AG08395 (cell line): Measurements from ENCODE around the gene FBXW4.

Experiments
- DNase-seq: peaks from one replicate; pipeline ENCODE4 v3.0.0; 2012; ENCODE audit warnings: mixed read lengths, low spot score

Gene FBXW4, protein sequence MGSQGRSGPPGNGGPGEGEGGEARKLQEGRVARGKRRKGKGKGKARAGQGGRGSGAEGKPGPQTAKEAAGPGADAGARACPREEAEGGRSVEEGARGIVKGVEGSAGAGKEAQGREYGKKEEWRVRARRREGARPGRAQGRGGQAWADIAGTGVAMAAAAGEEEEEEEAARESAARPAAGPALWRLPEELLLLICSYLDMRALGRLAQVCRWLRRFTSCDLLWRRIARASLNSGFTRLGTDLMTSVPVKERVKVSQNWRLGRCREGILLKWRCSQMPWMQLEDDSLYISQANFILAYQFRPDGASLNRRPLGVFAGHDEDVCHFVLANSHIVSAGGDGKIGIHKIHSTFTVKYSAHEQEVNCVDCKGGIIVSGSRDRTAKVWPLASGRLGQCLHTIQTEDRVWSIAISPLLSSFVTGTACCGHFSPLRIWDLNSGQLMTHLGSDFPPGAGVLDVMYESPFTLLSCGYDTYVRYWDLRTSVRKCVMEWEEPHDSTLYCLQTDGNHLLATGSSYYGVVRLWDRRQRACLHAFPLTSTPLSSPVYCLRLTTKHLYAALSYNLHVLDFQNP

DNA sequence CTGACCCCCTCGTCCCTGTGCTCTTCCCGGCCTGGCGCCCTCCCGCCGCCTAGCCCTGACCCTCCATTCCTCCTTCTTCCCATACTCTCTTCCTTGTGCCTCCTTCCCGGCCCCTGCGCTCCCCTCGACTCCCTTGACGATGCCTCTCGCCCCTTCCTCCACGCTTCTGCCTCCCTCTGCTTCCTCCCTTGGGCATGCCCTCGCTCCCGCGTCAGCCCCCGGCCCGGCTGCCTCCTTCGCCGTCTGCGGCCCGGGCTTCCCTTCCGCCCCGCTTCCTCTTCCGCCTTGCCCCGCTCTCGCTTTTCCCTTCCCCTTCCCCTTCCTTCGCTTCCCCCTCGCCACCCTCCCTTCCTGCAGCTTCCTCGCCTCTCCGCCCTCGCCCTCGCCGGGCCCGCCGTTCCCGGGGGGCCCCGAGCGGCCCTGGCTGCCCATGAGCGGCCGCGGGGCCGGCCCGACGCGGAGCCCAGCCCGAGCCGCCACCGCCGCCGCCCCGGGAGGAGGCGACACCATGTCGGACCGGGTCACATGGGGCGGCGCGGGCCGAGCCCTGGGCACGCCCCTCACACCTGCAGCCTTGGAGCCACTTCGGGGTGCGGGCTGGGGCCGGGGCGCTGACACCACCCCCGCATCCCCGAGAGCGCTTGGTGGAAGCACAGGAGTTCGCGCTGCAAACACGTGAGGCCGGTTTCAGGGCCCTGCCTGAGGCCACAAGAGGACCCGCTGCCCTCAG lies at the start of gene FBXW4:
Gene FBXW4, minus strand, starts transcription at position 497 of the 730 bp plus-strand sequence. Its CDS starts 65 bp downstream, at position 432.
- peak; percentile 57 for DNase-seq

- no peak for DNase-seq
Measured at GRCh38 chr10:101744267-101744666, 49.3 kb upstream of the FBXW4 start.

GRCh38 chr10:101741938-101742337 lies 47.0 kb upstream of the FBXW4 start:
- DNase-seq = no peak

DNA sequence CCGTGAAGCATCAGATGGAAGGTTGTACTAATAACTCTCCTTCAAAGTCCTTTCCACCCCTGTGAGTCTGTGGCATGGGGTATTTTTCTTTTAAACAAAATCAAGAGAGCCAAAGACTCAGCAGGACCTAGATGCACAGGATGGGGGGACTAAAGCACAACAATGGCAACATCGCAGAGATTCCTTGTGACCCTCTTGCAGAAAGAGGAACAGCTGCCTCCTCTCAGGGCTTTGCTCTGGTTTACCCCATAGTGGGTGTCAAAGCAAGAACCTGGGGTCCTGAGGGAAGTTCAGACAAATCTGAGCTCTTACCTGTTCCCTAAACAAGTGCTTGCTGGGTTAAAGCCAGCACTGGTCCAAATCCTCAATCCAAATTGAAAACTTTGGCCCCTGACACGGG lies 41.7 kb upstream of the FBXW4 start:
- no peak for DNase-seq

GRCh38 chr10:101732096-101732495 lies 37.1 kb upstream of the FBXW4 start:
- no peak for DNase-seq

DNA sequence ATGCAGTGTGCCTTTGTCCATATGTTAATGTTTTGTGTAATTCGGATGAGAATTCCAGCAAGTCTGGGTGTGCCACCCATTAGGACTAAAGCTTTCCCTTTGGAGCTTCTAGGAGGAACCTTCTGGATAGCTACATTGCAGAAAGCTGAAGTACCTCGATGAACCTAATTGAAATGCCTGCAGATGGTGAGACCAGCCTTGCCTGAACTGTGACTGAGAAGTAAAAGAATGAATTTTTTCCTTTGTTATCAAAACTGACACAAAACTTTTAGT lies 31.1 kb upstream of the FBXW4 start:
- no peak for DNase-seq

DNA sequence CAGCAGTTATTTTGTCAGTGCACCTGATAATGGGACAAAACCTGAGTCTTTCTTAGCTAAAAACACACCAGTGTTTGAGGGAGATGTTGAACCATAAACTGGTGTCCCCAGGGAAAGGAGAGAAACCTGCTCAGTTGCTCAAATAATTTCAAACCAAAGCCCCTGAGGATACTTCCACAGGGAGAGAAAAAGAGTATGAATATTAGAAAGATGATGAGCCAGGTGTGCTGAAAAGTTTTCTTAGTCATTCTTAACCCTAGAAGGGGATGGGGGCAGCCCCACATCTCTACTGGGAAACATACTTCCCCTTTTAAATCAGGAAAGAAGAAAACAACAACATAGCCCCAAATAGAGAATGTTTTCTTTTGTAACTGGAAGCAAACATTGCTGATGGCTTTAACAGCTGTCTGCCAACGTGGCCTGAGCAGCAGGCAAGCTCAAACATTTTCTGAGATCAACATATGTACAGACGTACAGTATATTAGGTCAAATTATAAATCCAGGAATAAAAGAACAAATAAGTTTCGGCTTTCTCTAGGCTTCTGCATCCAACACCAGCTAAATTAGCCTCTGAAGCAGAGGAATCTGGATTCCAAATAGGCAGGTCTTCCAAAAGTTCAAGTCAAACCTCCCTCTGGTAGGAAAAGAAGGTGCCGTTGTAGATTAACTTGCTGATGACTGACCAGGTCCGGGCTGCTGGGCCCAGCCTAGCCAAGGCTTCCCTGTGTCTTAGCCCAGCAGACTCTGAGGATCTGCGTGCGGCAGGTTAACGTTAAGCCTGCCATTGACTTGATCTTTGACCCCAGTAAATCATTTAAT lies 30.5 kb upstream of the FBXW4 start:
- DNase-seq = no peak

GRCh38 chr10:101724446-101724845 lies 29.5 kb upstream of the FBXW4 start:
- no peak for DNase-seq

DNA sequence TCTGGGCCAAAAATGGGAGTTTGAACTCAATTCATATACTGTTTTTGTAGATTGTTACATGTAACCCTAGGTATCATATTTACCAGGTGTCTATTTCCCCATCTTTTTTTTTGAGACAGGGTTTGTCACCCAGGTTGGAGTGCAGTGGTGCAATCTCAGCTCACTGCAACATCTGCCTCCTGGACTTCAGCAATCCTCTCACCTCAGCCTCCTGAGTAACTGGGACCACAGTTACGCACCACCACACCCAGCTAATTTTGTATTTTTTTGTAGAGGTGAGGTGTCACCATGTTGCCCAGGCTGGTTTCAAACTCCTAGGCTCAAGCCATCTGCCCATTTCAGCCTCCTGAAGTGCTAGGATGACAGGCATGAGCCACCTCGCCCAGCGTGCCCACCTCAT lies 28.2 kb upstream of the FBXW4 start:
- no peak for DNase-seq

DNA sequence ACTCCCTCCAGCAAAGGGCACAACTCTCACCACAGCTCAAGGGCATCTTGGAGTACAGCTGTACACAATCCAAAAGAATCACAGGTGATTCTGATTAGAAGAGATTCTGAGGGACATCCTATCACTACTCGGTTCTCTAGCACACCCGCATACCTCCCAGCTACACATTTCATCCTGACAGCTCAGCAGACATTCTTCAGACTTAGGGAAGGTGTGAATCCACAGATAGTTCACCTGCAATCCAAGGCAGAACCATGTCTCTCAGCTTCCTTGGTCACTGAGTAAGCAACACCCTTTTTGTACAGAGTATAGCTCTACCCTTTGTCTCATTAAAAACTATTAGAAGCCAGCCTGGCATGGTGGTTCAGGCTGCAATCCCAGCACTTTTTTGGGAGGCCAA lies 26.8 kb upstream of the FBXW4 start:
- DNase-seq = no peak

DNA sequence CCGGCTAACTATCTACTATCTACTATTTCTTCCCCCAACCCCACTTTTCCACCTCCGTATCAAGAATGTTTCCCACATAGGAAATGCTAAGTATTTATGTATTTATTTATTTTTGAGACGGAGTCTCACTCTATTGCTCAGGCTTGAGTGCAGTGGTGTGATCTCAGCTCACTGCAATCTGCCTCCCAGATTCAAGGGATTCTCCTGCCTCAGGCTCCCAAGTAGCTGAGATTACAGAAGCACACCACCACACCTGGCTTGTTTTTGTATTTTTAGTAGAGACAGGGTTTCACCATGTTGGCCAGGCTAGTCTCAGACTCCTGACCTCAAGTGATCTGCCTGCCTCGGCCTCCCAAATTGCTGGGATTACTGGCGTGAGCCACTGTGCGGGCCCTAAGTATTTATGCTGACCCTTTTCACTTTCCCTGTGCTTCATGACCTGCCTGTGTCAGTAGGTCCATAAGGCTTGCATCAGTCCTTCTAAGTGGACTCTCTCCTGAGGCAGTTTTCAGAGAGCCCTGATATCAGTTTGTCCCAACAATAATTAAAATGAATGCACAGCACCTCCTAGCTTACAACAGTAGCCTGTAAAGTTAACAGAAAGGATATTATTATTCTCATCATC lies 25.7 kb upstream of the FBXW4 start:
- DNase-seq = no peak

DNA sequence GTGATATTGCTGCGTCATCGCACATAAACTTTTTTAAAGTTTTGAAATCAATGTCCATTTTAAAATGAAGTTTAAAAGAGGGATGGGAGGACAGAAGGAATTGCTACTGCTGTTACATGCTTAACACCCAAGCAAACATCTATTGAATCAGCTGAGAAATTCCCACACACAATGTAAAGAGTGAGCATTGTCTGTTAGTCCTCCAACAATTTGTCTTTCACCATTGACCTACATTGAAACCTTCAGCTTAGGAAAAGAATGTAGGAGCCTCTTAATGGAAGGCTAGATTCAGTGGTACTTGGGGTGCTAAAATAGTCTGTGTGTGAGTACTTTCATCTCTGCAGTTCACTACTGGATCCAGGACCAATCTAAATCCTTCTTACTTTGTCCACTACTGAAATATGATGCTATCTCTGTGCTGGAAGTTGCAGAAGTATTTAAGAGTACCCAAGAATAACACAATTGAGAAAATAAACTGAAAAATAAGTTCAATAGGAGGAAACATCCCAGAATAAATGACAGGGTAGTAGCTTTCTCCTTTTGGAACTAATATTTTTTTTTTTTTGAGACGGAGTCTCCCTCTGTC lies 23.8 kb upstream of the FBXW4 start:
- DNase-seq = no peak

DNA sequence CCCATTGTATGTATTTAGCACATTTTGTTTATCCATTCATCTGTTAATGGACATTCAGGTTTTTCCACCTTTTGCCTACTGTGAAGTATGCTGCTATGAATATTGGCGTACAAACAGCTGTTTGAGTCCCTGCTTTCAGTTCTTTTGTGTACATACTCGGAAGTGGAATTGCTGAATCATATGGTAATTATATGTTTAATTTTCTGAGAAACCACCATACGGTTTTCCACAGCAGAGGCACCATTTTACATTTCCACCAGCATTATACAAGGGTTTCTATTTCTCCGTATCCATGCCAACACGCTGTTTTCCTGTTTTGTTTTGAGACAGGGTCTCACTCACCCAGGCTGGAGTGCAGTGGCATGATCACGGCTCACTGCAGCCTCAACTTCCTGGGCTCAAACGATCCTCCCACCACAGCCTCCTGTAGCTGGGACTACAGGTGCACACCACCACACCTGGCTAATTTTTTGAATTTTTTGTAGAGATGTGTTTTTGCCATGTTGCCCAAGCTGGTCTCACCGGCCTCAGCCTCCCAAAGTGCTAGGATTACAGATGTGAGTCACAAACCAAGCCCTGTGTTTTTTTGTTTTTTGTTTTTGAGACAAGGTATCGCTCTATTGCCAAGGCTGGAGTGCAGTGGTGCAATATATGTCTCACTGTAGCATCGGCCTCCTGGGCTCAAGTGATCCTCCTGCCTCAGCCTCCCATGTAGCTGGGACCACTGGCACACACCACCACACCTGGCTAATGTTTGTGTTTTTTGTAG lies 22.1 kb upstream of the FBXW4 start:
- DNase-seq = no peak

DNA sequence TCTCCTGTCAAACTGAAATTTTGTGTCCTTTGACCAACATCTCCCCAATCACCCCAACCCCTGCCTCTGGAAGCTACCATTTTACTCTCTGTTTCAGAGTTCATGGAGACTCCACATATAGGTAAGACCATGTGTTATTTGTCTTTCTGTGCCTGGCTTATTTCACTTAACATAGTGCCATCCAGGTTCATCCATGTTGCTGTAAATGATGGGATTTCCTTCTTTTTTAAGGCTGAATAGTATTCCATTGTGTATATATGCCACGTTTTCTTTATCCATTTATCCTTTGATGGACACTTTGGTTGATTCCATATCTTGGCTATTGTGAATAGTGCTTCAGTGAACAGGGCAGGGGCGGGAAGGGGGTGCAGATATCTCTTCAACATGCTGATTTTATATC lies 18.0 kb upstream of the FBXW4 start:
- DNase-seq = no peak

DNA sequence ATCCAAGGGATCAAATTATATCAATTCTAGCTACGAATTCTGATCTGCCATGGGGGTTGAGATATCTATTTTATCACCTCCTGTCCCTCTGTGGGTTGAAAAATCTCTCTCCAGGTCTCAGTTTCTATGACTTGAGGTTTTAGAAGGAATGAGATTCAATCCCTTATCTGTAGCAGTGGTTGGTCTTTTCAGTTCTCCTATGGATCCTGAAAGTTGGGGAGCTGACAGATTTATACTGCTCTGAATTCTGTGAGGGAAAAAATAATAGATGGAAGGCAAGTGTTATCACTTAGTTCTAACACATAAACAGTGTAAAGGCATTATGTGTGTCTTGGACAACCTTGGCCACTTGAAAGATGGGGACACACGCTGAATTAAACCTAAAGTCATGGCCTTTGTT lies 15.8 kb upstream of the FBXW4 start:
- no peak for DNase-seq

- no peak for DNase-seq
Measured at GRCh38 chr10:101710059-101710695, 15.2 kb upstream of the FBXW4 start.

DNA sequence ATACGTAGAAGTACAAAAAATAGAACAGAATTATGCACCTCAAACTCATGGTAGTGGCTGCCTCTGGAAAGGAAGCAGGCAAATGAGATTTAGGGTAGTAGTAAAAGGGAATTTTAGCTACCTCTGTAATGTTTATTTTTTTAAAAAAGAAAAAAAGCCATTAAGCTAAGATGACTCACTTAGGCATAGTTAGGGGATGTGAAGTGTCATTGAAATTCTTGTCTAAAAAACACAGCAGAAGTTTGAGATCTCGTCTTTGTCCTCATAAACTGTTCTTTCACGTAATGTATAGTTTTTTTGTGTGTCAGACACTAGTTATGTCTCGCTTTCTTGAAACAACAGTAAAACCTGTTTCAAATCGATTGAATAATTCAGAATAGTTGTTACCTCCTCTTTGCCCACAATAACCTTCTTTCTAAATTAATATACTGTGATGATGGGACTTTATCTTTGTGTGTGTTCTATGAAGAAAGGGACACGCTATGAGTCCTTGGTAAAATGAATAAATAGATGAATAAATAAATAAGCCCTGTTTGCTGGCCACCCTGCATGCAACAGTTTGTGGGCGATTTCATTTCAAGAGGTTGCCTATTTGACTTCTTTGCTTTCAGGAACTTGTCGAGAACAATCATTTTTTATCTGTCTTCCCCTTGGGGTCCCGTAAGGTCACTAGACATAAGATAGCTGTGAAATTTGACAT lies 14.5 kb upstream of the FBXW4 start:
- DNase-seq = no peak

GRCh38 chr10:101708870-101709269 lies 13.9 kb upstream of the FBXW4 start:
- no peak for DNase-seq

- DNase-seq = no peak
Measured at GRCh38 chr10:101708073-101708472, 13.1 kb upstream of the FBXW4 start.

- DNase-seq = no peak
Measured at GRCh38 chr10:101704331-101704730, 9.4 kb upstream of the FBXW4 start.
